22Rv1 (cell line): ENCODE data around the gene INPP1.

Experiments
- ZFX ChIP-seq: fragments of 450-650 bp; IDR thresholded peaks from 2 replicates; pipeline ENCODE4 v1.6.1; 2017; ENCODE audit warnings: antibody characterized with exemption, borderline replicate concordance
- TF ChIP-seq, protein P1 (sequence below): fragments of 450-650 bp; IDR thresholded peaks from 2 replicates; pipeline ENCODE4 v1.5.1; 2017; ENCODE audit warnings: mild to moderate bottlenecking

GRCh38 chr2:190404487-190404886 lies 61.1 kb downstream of the INPP1 start:
- TF ChIP-seq, protein P1, sequence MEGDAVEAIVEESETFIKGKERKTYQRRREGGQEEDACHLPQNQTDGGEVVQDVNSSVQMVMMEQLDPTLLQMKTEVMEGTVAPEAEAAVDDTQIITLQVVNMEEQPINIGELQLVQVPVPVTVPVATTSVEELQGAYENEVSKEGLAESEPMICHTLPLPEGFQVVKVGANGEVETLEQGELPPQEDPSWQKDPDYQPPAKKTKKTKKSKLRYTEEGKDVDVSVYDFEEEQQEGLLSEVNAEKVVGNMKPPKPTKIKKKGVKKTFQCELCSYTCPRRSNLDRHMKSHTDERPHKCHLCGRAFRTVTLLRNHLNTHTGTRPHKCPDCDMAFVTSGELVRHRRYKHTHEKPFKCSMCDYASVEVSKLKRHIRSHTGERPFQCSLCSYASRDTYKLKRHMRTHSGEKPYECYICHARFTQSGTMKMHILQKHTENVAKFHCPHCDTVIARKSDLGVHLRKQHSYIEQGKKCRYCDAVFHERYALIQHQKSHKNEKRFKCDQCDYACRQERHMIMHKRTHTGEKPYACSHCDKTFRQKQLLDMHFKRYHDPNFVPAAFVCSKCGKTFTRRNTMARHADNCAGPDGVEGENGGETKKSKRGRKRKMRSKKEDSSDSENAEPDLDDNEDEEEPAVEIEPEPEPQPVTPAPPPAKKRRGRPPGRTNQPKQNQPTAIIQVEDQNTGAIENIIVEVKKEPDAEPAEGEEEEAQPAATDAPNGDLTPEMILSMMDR: no peak
- no peak for TF ChIP-seq ZFX
